Measurements from ENCODE around the gene DPT. TPM values are rescaled to one million over a fixed set of nuclear protein-coding genes. Genes with fewer than 3 reads are reported as not detected.

Gene DPT
- total and polyA plus RNA-seq, 10 of the 15 experiments (the other 5 are each of a cell fraction or from before 2014, with no cell fraction given): 0.05 to 0.10 TPM; not detected in 8

- Histone ChIP-seq H3K9me3 (replicated peaks; ENCODE audit: control insufficient read depth, insufficient read depth, low read length) (no peaks in the 10 kb centered on the region), H4K20me1 (ENCODE audit: control insufficient read depth, insufficient read depth) (no peaks in the 10 kb centered on the region; the same call in 1 of the 2 replicates), H3K4me2 (ENCODE audit: control insufficient read depth, insufficient read depth) (no peak overlapping the region), H2AFZ (ENCODE audit: control insufficient read depth, low read depth, low read length) (no peak overlapping the region), H3K36me3 (ENCODE audit: control insufficient read depth in 2 of 2, insufficient read depth in 2 of 2, low read length in 1 of 2) (no peaks in the 10 kb centered on the region), H3K27me3 (replicated peaks in 1 of 2; ENCODE audit: control insufficient read depth in 2 of 2, insufficient read depth in 2 of 2, low read length in 1 of 2) (peaks cover 0 to 2% of the 10 kb centered on the region in 2 experiments; a peak in 1 of 4 replicates), H3K9ac (ENCODE audit: control insufficient read depth, insufficient read depth, low read length) (no peak overlapping the region), H3K4me3 (no peak overlapping the region), H3K4me1 (ENCODE audit: control insufficient read depth, insufficient read depth, low read length) (no peaks in the 10 kb centered on the region), H3K27ac (ENCODE audit: control insufficient read depth, insufficient read depth) (no peak overlapping the region), H3K79me2 (ENCODE audit: control insufficient read depth, insufficient read depth, low read length) (no peaks in the 10 kb centered on the region)
- intact Hi-C loops (cut with micrococcal nuclease; ENCODE audit: unreplicated experiment): no loop called here
- RAD21 ChIA-PET (ENCODE audit: unreplicated experiment): no interaction called here
- DNase-seq (ENCODE audit: low read depth, low spot score) (no peak), FAIRE-seq (no peak), ATAC-seq (no peak)
- CTCF ChIA-PET: interaction anchor here (0.7 kb wide), 1 partner anchor 212 kb away, joined by 3 read pairs; no protein-coding TSS in a partner anchor
- SMC1A ChIA-PET (ENCODE audit: uncharacterized antibody, unreplicated experiment): no interaction called here
- in situ Hi-C loops (cut with MboI): no loop called here
- POLR2A ChIA-PET: no interaction called here
- BruUV-seq (replicated peaks): no TSS peak
- WGBS (ENCODE audit: insufficient coverage, insufficient replicate concordance, low lambda C conversion rate, missing lambda C conversion rate): 85% methylated on average over 1 of the region's 1 CpG
- TF ChIP-seq SKIL (IDR thresholded peaks at IDR 0.05; ENCODE audit: low read depth, poor library complexity, severe bottlenecking): no peak
- TF ChIP-seq BCL11A (IDR thresholded peaks at IDR 0.05; ENCODE audit: low read depth, low read length): no peak
These were observed 20.2 kb downstream of the DPT start for GRCh38 chr1:168708698-168709404.

GRCh38 chr1:168706391-168706992 is 22.5 kb downstream of the DPT start:
- Histone ChIP-seq H3K4me3 (no peak overlapping the region), H3K9me3 (replicated peaks; ENCODE audit: control insufficient read depth, insufficient read depth, low read length) (no peaks in the 10 kb centered on the region), H3K36me3 (ENCODE audit: control insufficient read depth in 2 of 2, insufficient read depth in 2 of 2, low read length in 1 of 2) (no peaks in the 10 kb centered on the region), H3K27me3 (replicated peaks in 1 of 2; ENCODE audit: control insufficient read depth in 2 of 2, insufficient read depth in 2 of 2, low read length in 1 of 2) (peaks cover 0 to 2% of the 10 kb centered on the region in 2 experiments; a peak in 1 of 4 replicates), H3K4me2 (ENCODE audit: control insufficient read depth, insufficient read depth) (no peak overlapping the region), H3K27ac (ENCODE audit: control insufficient read depth, insufficient read depth) (no peak overlapping the region), H3K9ac (ENCODE audit: control insufficient read depth, insufficient read depth, low read length) (no peak overlapping the region), H3K4me1 (ENCODE audit: control insufficient read depth, insufficient read depth, low read length) (no peaks in the 10 kb centered on the region), H3K79me2 (ENCODE audit: control insufficient read depth, insufficient read depth, low read length) (no peaks in the 10 kb centered on the region), H4K20me1 (ENCODE audit: control insufficient read depth, insufficient read depth) (no peaks in the 10 kb centered on the region; the same call in 1 of the 2 replicates), H2AFZ (ENCODE audit: control insufficient read depth, low read depth, low read length) (no peak overlapping the region)
- DNase-seq (ENCODE audit: low read depth, low spot score): no peak
- BruUV-seq (replicated peaks): no TSS peak
- ChIA-PET RAD21 (ENCODE audit: unreplicated experiment) (interaction anchor here (1.1 kb wide), 1 partner anchor 364 kb away, joined by 5 read pairs; no protein-coding TSS in a partner anchor), CTCF (interaction anchor here (2.0 to 2.1 kb wide), 2 partner anchors 69 to 402 kb away, joined by 6 read pairs; no protein-coding TSS in a partner anchor), SMC1A (ENCODE audit: uncharacterized antibody, unreplicated experiment) (interaction anchor here (0.6 to 2.0 kb wide), 4 partner anchors 11 to 51 kb away, joined by 3 to 9 read pairs (median 4); no protein-coding TSS in a partner anchor), POLR2A (no interaction called here)
- intact Hi-C loops (cut with micrococcal nuclease; ENCODE audit: unreplicated experiment): no loop called here
- in situ Hi-C loops (cut with MboI): no loop called here
- ATAC-seq: no peak
- no peak for FAIRE-seq
- WGBS (ENCODE audit: insufficient coverage, insufficient replicate concordance, low lambda C conversion rate, missing lambda C conversion rate): 22% methylated on average over 3 of the region's 3 CpGs
- TF ChIP-seq PML (IDR thresholded peaks at IDR 0.05; ENCODE audit: low read length) (no peak), ZNF274 (IDR thresholded peaks at IDR 0.05; ENCODE audit: insufficient read depth, insufficient read length) (no peak), GATAD2B (conservative IDR thresholded peaks at IDR 0.05; ENCODE audit: low read depth) (no peak), ETV6 (conservative IDR thresholded peaks at IDR 0.05 in 1 of 2, IDR thresholded peaks at IDR 0.05 in 1 of 2; ENCODE audit: borderline replicate concordance in 1 of 2, low read depth in 1 of 2) (no peak), MEF2A (IDR thresholded peaks at IDR 0.05; ENCODE audit: insufficient read depth, low read depth, low read length) (no peak), TCF7 (IDR thresholded peaks at IDR 0.05; ENCODE audit: borderline replicate concordance) (no peak), ZNF592 (IDR thresholded peaks at IDR 0.05) (no peak)
